NB4 (cell line): ENCODE results near the gene SLC25A26.

Source experiments
- CTCF ChIP-seq: IDR thresholded peaks from one replicate; pipeline ENCODE4 v1.5.1; 2012; ENCODE audit warnings: low read depth, low read length
- MYC ChIP-seq: IDR thresholded peaks from 2 replicates; pipeline ENCODE4 v1.6.1; 2011; ENCODE audit warnings: low read depth, low read length
- POLR2A ChIP-seq: IDR thresholded peaks from 2 replicates; pipeline ENCODE4 v1.6.1; 2011; ENCODE audit warnings: mild to moderate bottlenecking; ENCODE audit not compliant: insufficient read length; ENCODE audit errors: extremely low read depth
- TF ChIP-seq, protein P1 (sequence below): IDR thresholded peaks from 2 replicates; pipeline ENCODE4 v1.6.1; 2011; ENCODE audit warnings: low read depth, low read length

GRCh38 chr3:66413151-66413751, 192.4 kb downstream of the SLC25A26 start:
- TF ChIP-seq CTCF (no peak), POLR2A (no peak), MYC (no peak)
- TF ChIP-seq, protein P1, sequence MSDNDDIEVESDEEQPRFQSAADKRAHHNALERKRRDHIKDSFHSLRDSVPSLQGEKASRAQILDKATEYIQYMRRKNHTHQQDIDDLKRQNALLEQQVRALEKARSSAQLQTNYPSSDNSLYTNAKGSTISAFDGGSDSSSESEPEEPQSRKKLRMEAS, result no peak
